Erythroblast (primary cell): ENCODE results near the gene POP4.

Source experiments
- GATA1 ChIP-seq: IDR thresholded peaks from 2 replicates; pipeline ENCODE4 v1.6.1; 2011; ENCODE audit warnings: low read depth, mild to moderate bottlenecking, control low read depth, low read length, moderate library complexity
- POLR2A ChIP-seq: IDR thresholded peaks from 2 replicates; pipeline ENCODE4 v1.6.1; 2011; ENCODE audit warnings: mild to moderate bottlenecking, low read length

- TF ChIP-seq POLR2A (no peak), GATA1 (no peak)
Measured at GRCh38 chr19:29610574-29611271, 4.6 kb downstream of the POP4 start.
